ENCODE measurements around the gene GIPC3.
"Not testable (repeated sequence)": the region's sequence is repeated elsewhere in the genome, so short reads cannot be mapped to it uniquely, and the experiment has no call there.

GIPC3 gene

GRCh38 chr19:3627351-3627723 is 42.1 kb downstream of the GIPC3 start:
- no peak overlapping the region for H3K9ac ChIP-seq (ENCODE audit: low read length)
- no peak overlapping the region for H3K27ac ChIP-seq (ENCODE audit: low read depth, low read length)

GRCh38 chr19:3628766-3629165 is 43.5 kb downstream of the GIPC3 start:
- Histone ChIP-seq H3K36me3 (ENCODE audit: insufficient read depth, low read length) (peaks cover 10% of the 10 kb centered on the region), H3K4me1 (ENCODE audit: insufficient read depth, low read length) (peaks cover 17% of the 10 kb centered on the region)
- not testable (repeated sequence) for H3K27ac ChIP-seq (ENCODE audit: low read depth, low read length); H3K9me3 ChIP-seq (ENCODE audit: low read length); H3K9ac ChIP-seq (ENCODE audit: low read length); H3K4me3 ChIP-seq (ENCODE audit: low read depth in 1 of 2, low read length in 2 of 2); H3K27me3 ChIP-seq (ENCODE audit: control insufficient read depth in 1 of 2, insufficient read depth in 2 of 2, low read length in 2 of 2)

More at GRCh38 chr19:3627351-3627723, 42.1 kb downstream of the GIPC3 start:
- H3K4me3 ChIP-seq (ENCODE audit: low read depth in 1 of 2, low read length in 2 of 2) = peak overlapping the region in 1 of 2 donors; percentile 92
- H3K4me1 ChIP-seq (ENCODE audit: insufficient read depth, low read length) = peaks cover 17% of the 10 kb centered on the region
- no peaks in the 10 kb centered on the region for H3K27me3 ChIP-seq (ENCODE audit: control insufficient read depth in 1 of 2, insufficient read depth in 2 of 2, low read length in 2 of 2)
- peaks cover 15% of the 10 kb centered on the region for H3K36me3 ChIP-seq (ENCODE audit: insufficient read depth, low read length)
- no peaks in the 10 kb centered on the region for H3K9me3 ChIP-seq (ENCODE audit: low read length)

- Histone ChIP-seq H3K36me3 (ENCODE audit: insufficient read depth, low read length) (peaks cover 10% of the 10 kb centered on the region), H3K27me3 (ENCODE audit: control insufficient read depth in 1 of 2, insufficient read depth in 2 of 2, low read length in 2 of 2) (no peaks in the 10 kb centered on the region), H3K4me1 (ENCODE audit: insufficient read depth, low read length) (peaks cover 3% of the 10 kb centered on the region), H3K9ac (ENCODE audit: low read length) (no peak overlapping the region), H3K9me3 (ENCODE audit: low read length) (no peaks in the 10 kb centered on the region), H3K4me3 (ENCODE audit: low read depth in 1 of 2, low read length in 2 of 2) (no peak overlapping the region), H3K27ac (ENCODE audit: low read depth, low read length) (no peak overlapping the region)
These were observed 46.0 kb downstream of the GIPC3 start for GRCh38 chr19:3631053-3631861.

GRCh38 chr19:3632098-3632497 is 46.8 kb downstream of the GIPC3 start:
- peaks cover 3% of the 10 kb centered on the region for H3K4me1 ChIP-seq (ENCODE audit: insufficient read depth, low read length)
- H3K27ac ChIP-seq (ENCODE audit: low read depth, low read length) = no peak overlapping the region
- H3K27me3 ChIP-seq (ENCODE audit: control insufficient read depth in 1 of 2, insufficient read depth in 2 of 2, low read length in 2 of 2) = no peaks in the 10 kb centered on the region
- no peak overlapping the region for H3K4me3 ChIP-seq (ENCODE audit: low read depth in 1 of 2, low read length in 2 of 2)
- no peaks in the 10 kb centered on the region for H3K9me3 ChIP-seq (ENCODE audit: low read length)
- H3K36me3 ChIP-seq (ENCODE audit: insufficient read depth, low read length) = peaks cover 10% of the 10 kb centered on the region
- no peak overlapping the region for H3K9ac ChIP-seq (ENCODE audit: low read length)

GRCh38 chr19:3632739-3633558 is 47.7 kb downstream of the GIPC3 start:
- Histone ChIP-seq H3K4me3 (ENCODE audit: low read depth in 1 of 2, low read length in 2 of 2) (no peak overlapping the region), H3K9me3 (ENCODE audit: low read length) (no peaks in the 10 kb centered on the region), H3K36me3 (ENCODE audit: insufficient read depth, low read length) (peaks cover 10% of the 10 kb centered on the region), H3K27ac (ENCODE audit: low read depth, low read length) (no peak overlapping the region), H3K27me3 (ENCODE audit: control insufficient read depth in 1 of 2, insufficient read depth in 2 of 2, low read length in 2 of 2) (no peaks in the 10 kb centered on the region), H3K4me1 (ENCODE audit: insufficient read depth, low read length) (no peaks in the 10 kb centered on the region), H3K9ac (ENCODE audit: low read length) (no peak overlapping the region)

GRCh38 chr19:3633559-3633988 is 48.3 kb downstream of the GIPC3 start:
- no peak overlapping the region for H3K4me3 ChIP-seq (ENCODE audit: low read depth in 1 of 2, low read length in 2 of 2)
- no peaks in the 10 kb centered on the region for H3K4me1 ChIP-seq (ENCODE audit: insufficient read depth, low read length)
- no peaks in the 10 kb centered on the region for H3K9me3 ChIP-seq (ENCODE audit: low read length)
- H3K36me3 ChIP-seq (ENCODE audit: insufficient read depth, low read length) = peaks cover 13% of the 10 kb centered on the region
- H3K27ac ChIP-seq (ENCODE audit: low read depth, low read length) = no peak overlapping the region
- H3K9ac ChIP-seq (ENCODE audit: low read length) = no peak overlapping the region
- no peaks in the 10 kb centered on the region for H3K27me3 ChIP-seq (ENCODE audit: control insufficient read depth in 1 of 2, insufficient read depth in 2 of 2, low read length in 2 of 2)

- H3K9me3 ChIP-seq (ENCODE audit: low read length) = no peaks in the 10 kb centered on the region
- H3K4me1 ChIP-seq (ENCODE audit: insufficient read depth, low read length) = no peaks in the 10 kb centered on the region
- H3K27me3 ChIP-seq (ENCODE audit: control insufficient read depth in 1 of 2, insufficient read depth in 2 of 2, low read length in 2 of 2) = no peaks in the 10 kb centered on the region
- no peak overlapping the region for H3K27ac ChIP-seq (ENCODE audit: low read depth, low read length)
- peaks cover 23% of the 10 kb centered on the region for H3K36me3 ChIP-seq (ENCODE audit: insufficient read depth, low read length)
- no peak overlapping the region for H3K9ac ChIP-seq (ENCODE audit: low read length)
- no peak overlapping the region for H3K4me3 ChIP-seq (ENCODE audit: low read depth in 1 of 2, low read length in 2 of 2)
These were observed 49.3 kb downstream of the GIPC3 start for GRCh38 chr19:3634496-3635045.

- no peaks in the 10 kb centered on the region for H3K27me3 ChIP-seq (ENCODE audit: control insufficient read depth in 1 of 2, insufficient read depth in 2 of 2, low read length in 2 of 2)
- H3K9me3 ChIP-seq (ENCODE audit: low read length) = no peaks in the 10 kb centered on the region
- no peaks in the 10 kb centered on the region for H3K4me1 ChIP-seq (ENCODE audit: insufficient read depth, low read length)
- H3K9ac ChIP-seq (ENCODE audit: low read length) = no peak overlapping the region
- H3K27ac ChIP-seq (ENCODE audit: low read depth, low read length) = no peak overlapping the region
- H3K4me3 ChIP-seq (ENCODE audit: low read depth in 1 of 2, low read length in 2 of 2) = no peak overlapping the region
- H3K36me3 ChIP-seq (ENCODE audit: insufficient read depth, low read length) = peaks cover 28% of the 10 kb centered on the region
These were observed 51.2 kb downstream of the GIPC3 start for GRCh38 chr19:3636506-3636905.

GRCh38 chr19:3636962-3637361 is 51.7 kb downstream of the GIPC3 start:
- no peak overlapping the region for H3K27ac ChIP-seq (ENCODE audit: low read depth, low read length)
- no peaks in the 10 kb centered on the region for H3K4me1 ChIP-seq (ENCODE audit: insufficient read depth, low read length)
- H3K36me3 ChIP-seq (ENCODE audit: insufficient read depth, low read length) = peaks cover 28% of the 10 kb centered on the region
- no peak overlapping the region for H3K9ac ChIP-seq (ENCODE audit: low read length)
- no peak overlapping the region for H3K4me3 ChIP-seq (ENCODE audit: low read depth in 1 of 2, low read length in 2 of 2)
- H3K27me3 ChIP-seq (ENCODE audit: control insufficient read depth in 1 of 2, insufficient read depth in 2 of 2, low read length in 2 of 2) = no peaks in the 10 kb centered on the region
- H3K9me3 ChIP-seq (ENCODE audit: low read length) = no peaks in the 10 kb centered on the region

GRCh38 chr19:3637621-3638020 is 52.3 kb downstream of the GIPC3 start:
- H3K4me3 ChIP-seq (ENCODE audit: low read depth in 1 of 2, low read length in 2 of 2) = no peak overlapping the region
- H3K27me3 ChIP-seq (ENCODE audit: control insufficient read depth in 1 of 2, insufficient read depth in 2 of 2, low read length in 2 of 2) = no peaks in the 10 kb centered on the region
- H3K36me3 ChIP-seq (ENCODE audit: insufficient read depth, low read length) = peaks cover 34% of the 10 kb centered on the region
- no peak overlapping the region for H3K27ac ChIP-seq (ENCODE audit: low read depth, low read length)
- no peak overlapping the region for H3K9ac ChIP-seq (ENCODE audit: low read length)
- H3K4me1 ChIP-seq (ENCODE audit: insufficient read depth, low read length) = no peaks in the 10 kb centered on the region
- H3K9me3 ChIP-seq (ENCODE audit: low read length) = no peaks in the 10 kb centered on the region

Data from muscle layer of colon (tissue), 2 donors.